SK-N-SH (cell line): ENCODE results near the gene SLC9A8. TPM values are rescaled to one million over a fixed set of nuclear protein-coding genes. Genes with fewer than 3 reads are reported as not detected.

ENCODE experiments used
- CTCF ChIA-PET: fragments of 300-600, 350-600 bp; formaldehyde crosslinking; extraction: SDS; loops from one replicate; lab custom pipeline; 2021; lab: Yijun Ruan, JAX
- POLR2A ChIA-PET: fragments of 350-600 bp; sonication (Branson Sonifier 250); formaldehyde crosslinking; extraction: SDS; loops from one replicate; lab custom pipeline; 2020; ENCODE audit warnings: antibody characterized with exemption, inconsistent platforms; lab: Yijun Ruan, JAX
- DNase-seq: peaks from one replicate; pipeline ENCODE4 v3.0.0; 2012
- H2AFZ ChIP-seq: fragments of 200-600 bp; sonication (generic); 2 replicates; pipeline ENCODE4 v1.8.1; 2016; ENCODE audit warnings: antibody characterized with exemption, mild to moderate bottlenecking, low read depth
- H3F3A ChIP-seq: fragments of 200-600 bp; sonication (generic); replicated peaks from 2 replicates; pipeline ENCODE3; 2016; ENCODE audit warnings: antibody characterized with exemption, mild to moderate bottlenecking; ENCODE audit not compliant: insufficient read depth
- H3K27ac ChIP-seq, 2 experiments: fragments of 200-500 bp in 1 of 2; fragments of 200-600 bp in 1 of 2; sonication (Bioruptor generic) in 1 of 2; sonication (generic), shearing (Covaris generic) in 1 of 2; 2 replicates each; pipeline versions ENCODE4 v1.5.1 to v1.6.1; 2014 to 2016; ENCODE audit warnings: low read depth in 2 of 2, inconsistent platforms in 1 of 2, low read length in 1 of 2, mild to moderate bottlenecking in 1 of 2, mixed read lengths in 1 of 2
- H3K27me3 ChIP-seq: fragments of 200-600 bp; sonication (generic), shearing (Covaris generic); 2 replicates; pipeline ENCODE4 v1.6.1; 2016; ENCODE audit warnings: mixed run types; ENCODE audit not compliant: insufficient read depth
- H3K36me3 ChIP-seq, 2 experiments: fragments of 200-500 bp in 1 of 2; fragments of 200-600 bp in 1 of 2; sonication (Bioruptor generic) in 1 of 2; sonication (generic) in 1 of 2; replicated peaks in 1 of 2; 2 replicates each; pipeline versions ENCODE3 to v1.5.1; 2014 to 2016; ENCODE audit warnings: low read length in 1 of 2, mild to moderate bottlenecking in 1 of 2; ENCODE audit not compliant: insufficient read depth in 2 of 2, control insufficient read depth in 1 of 2
- H3K4me1 ChIP-seq, 2 experiments: fragments of 200-500 bp in 1 of 2; fragments of 200-600 bp in 1 of 2; sonication (Bioruptor generic) in 1 of 2; sonication (generic), shearing (Covaris generic) in 1 of 2; 2 replicates each; pipeline versions ENCODE4 v1.5.1 to v1.6.1; 2014 to 2016; ENCODE audit warnings: low read depth in 1 of 2, low read length in 1 of 2, mixed run types in 1 of 2; ENCODE audit not compliant: insufficient read depth in 2 of 2, control insufficient read depth in 1 of 2
- H3K4me2 ChIP-seq: fragments of 200-600 bp; sonication (generic), shearing (Covaris generic); 2 replicates; pipeline ENCODE4 v1.6.1; 2017; ENCODE audit warnings: mixed run types
- H3K4me3 ChIP-seq, 2 experiments: fragments of 200-500 bp in 1 of 2; fragments of 200-600 bp in 1 of 2; sonication (Bioruptor generic) in 1 of 2; sonication (generic), shearing (Covaris generic) in 1 of 2; 2 replicates each; pipeline versions ENCODE4 v1.5.1 to v1.8.1; 2014 to 2016; ENCODE audit warnings: low read depth in 2 of 2, inconsistent platforms in 1 of 2, low read length in 1 of 2, mild to moderate bottlenecking in 1 of 2, mixed read lengths in 1 of 2, moderate library complexity in 1 of 2
- H3K79me2 ChIP-seq: fragments of 200-600 bp; sonication (generic); 2 replicates; pipeline ENCODE4 v1.8.1; 2017; ENCODE audit warnings: mild to moderate bottlenecking; ENCODE audit not compliant: insufficient read depth
- H3K9ac ChIP-seq: fragments of 200-600 bp; sonication (generic); 2 replicates; pipeline ENCODE4 v1.6.1; 2017; ENCODE audit warnings: mixed run types
- H3K9me2 ChIP-seq: fragments of 200-600 bp; sonication (generic); 2 replicates; pipeline ENCODE4 v1.6.1; 2017; ENCODE audit warnings: mixed run types
- H3K9me3 ChIP-seq: fragments of 200-600 bp; sonication (generic); 2 replicates; pipeline ENCODE4 v1.6.1; 2017; ENCODE audit warnings: mixed run types, mild to moderate bottlenecking, moderate library complexity
- H4K20me1 ChIP-seq: fragments of 200-600 bp; sonication (generic); 2 replicates; pipeline ENCODE4 v1.6.1; 2017; ENCODE audit warnings: mild to moderate bottlenecking, mixed run types; ENCODE audit not compliant: insufficient read depth
- ELF1 ChIP-seq: IDR thresholded peaks from 2 replicates; pipeline ENCODE4 v1.4.0; 2012
- FOXM1 ChIP-seq: IDR thresholded peaks from 2 replicates; pipeline ENCODE4 v1.4.0; 2012; ENCODE audit warnings: low read depth, mild to moderate bottlenecking
- GABPA ChIP-seq: IDR thresholded peaks from 2 replicates; pipeline ENCODE4 v1.4.0; 2012; ENCODE audit warnings: low read depth, mild to moderate bottlenecking
- IRF3 ChIP-seq: fragments of 150-350 bp; IDR thresholded peaks from 2 replicates; pipeline ENCODE4 v1.6.1; 2016; ENCODE audit warnings: mild to moderate bottlenecking, low read depth, low read length
- POLR2AphosphoS5 ChIP-seq: IDR thresholded peaks from 2 replicates; pipeline ENCODE4 v1.6.1; 2012; ENCODE audit warnings: low read depth, low read length
- TAF1 ChIP-seq: IDR thresholded peaks from 2 replicates; pipeline ENCODE4 v1.6.1; 2012; ENCODE audit warnings: low read depth, mild to moderate bottlenecking, low read length, moderate library complexity, borderline replicate concordance
- ZBTB33 ChIP-seq: IDR thresholded peaks from 2 replicates; pipeline ENCODE4 v1.4.0; 2012; ENCODE audit warnings: low read depth, borderline replicate concordance
- WGBS: methylation state at CpG from one replicate; pipeline ENCODE4 v1.1.6; 2017; ENCODE audit warnings: low lambda C conversion rate; 5-methylcytosine and 5-hydroxymethylcytosine counted together
- polyA plus RNA-seq, 3 experiments: library from polyadenylated mRNA; depleted of rRNA; stranded (reverse); fragments of >200 nt; gene quantifications; 2 replicates each; pipeline ENCODE4 v1.2.3, GENCODE V29; 2012

The SLC9A8 gene
- polyA plus RNA-seq, 1 of the 3 experiments (the other 2 are of a cell fraction): 3.4 TPM

DNA sequence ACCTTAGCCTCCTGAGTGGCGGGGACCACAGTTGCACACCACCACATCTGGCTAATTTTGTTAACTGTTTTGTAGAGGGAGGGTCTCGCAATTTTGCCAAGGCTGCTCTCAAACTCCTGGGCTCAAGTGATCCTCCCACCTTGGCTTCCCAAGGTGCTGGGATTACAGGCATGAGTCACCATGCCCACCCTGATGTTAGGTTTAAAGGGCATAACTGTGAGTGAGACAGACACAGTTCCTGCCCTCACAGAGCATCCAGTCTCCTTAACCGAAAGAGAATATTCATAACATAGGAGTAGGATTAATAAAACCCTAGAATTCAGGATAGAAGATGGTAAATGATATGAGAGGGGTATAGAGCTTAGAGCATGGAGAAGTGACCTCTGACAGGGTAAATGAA lies 105.8 kb downstream of the SLC9A8 start:
- Histone ChIP-seq H3K9me2 (no peaks in the 10 kb centered on the region), H3K4me1 (peaks cover 0 to 17% of the 10 kb centered on the region in 2 experiments; a peak in 1 of 4 replicates), H3K4me2 (no peak overlapping the region), H3F3A (peaks cover 9% of the 10 kb centered on the region), H2AFZ (no peak overlapping the region), H3K9me3 (no peaks in the 10 kb centered on the region), H3K27me3 (no peaks in the 10 kb centered on the region), H3K36me3 (no peaks in the 10 kb centered on the region), H3K27ac (no peak overlapping the region), H3K79me2 (peaks cover 19% of the 10 kb centered on the region), H4K20me1 (peaks cover 15% of the 10 kb centered on the region), H3K9ac (no peak overlapping the region), H3K4me3 (no peak overlapping the region)
- 100% methylated on average over 3 of the region's 3 CpGs for WGBS
- no peak for TF ChIP-seq ZBTB33
- ChIA-PET CTCF (interaction anchor here (1.1 to 1.2 kb wide), 2 partner anchors 72 to 153 kb away, joined by 3 read pairs; no protein-coding TSS in a partner anchor), POLR2A (no interaction called here)
- no peak for DNase-seq

DNA sequence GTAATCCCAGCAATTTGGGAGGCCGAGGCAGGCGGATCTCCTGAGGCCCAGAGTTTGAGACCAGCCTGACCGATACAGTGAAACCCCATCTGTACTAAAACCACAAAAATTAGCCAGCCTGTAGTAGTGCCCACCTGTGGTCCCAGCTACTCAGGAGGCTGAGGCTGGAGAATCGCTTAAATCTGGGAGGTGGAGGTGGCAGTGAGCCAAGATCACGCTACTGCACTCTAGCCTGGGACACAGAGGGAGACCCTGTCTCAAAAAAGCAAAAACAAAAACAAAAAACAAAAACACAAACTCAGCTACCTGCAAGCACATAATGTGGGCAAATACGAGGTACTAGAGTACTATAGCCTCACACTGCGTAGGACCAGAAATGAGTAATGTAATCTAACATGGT lies 106.4 kb downstream of the SLC9A8 start:
- H3K27me3 ChIP-seq: no peaks in the 10 kb centered on the region
- no peak overlapping the region for H2AFZ ChIP-seq
- no peak overlapping the region for H3K9ac ChIP-seq
- H3K4me2 ChIP-seq: no peak overlapping the region
- 60% methylated on average over 6 of the region's 7 CpGs for WGBS
- POLR2A ChIA-PET: no interaction called here
- no peaks in the 10 kb centered on the region for H3K36me3 ChIP-seq
- H4K20me1 ChIP-seq: peaks cover 9% of the 10 kb centered on the region
- peaks cover 9% of the 10 kb centered on the region for H3F3A ChIP-seq
- no peak for TF ChIP-seq ELF1
- TF ChIP-seq GABPA: no peak
- no peak for TF ChIP-seq POLR2AphosphoS5
- TF ChIP-seq TAF1: no peak
- no peak for TF ChIP-seq ZBTB33
- TF ChIP-seq IRF3: no peak
- TF ChIP-seq FOXM1: no peak
- TF ChIP-seq, all 33 proteins: peak for 0
- CTCF ChIA-PET: interaction anchor here (1.1 to 1.2 kb wide), 2 partner anchors 73 to 152 kb away, joined by 3 read pairs; no protein-coding TSS in a partner anchor
- DNase-seq: no peak
- H3K9me3 ChIP-seq: no peaks in the 10 kb centered on the region
- no peaks in the 10 kb centered on the region for H3K9me2 ChIP-seq
- H3K4me3 ChIP-seq: no peak overlapping the region
- H3K4me1 ChIP-seq: peaks cover 0 to 11% of the 10 kb centered on the region in 2 experiments; a peak in 1 of 4 replicates
- H3K79me2 ChIP-seq: peaks cover 13% of the 10 kb centered on the region
- H3K27ac ChIP-seq: no peak overlapping the region
